Left cardiac atrium (tissue), 4 donors: ENCODE measurements around the gene VARS2. TPM values are rescaled to one million over a fixed set of nuclear protein-coding genes. Genes with fewer than 3 reads are reported as not detected.
"Not testable (repeated sequence)": the region's sequence is repeated elsewhere in the genome, so short reads cannot be mapped to it uniquely, and the experiment has no call there.

ENCODE experiments used
- ATAC-seq, 2 donors: fragments of 200-7000 bp; cut with Tn5 transposase; one replicate each; pipeline ENCODE4 v1.9.1; 2020; ENCODE audit warnings: mild to moderate bottlenecking in 2 of 2, moderate library complexity in 2 of 2
- DNase-seq: peaks from one replicate; pipeline ENCODE4 v3.0.0-alpha.2; 2020
- intact Hi-C, 2 donors: fragments of 100-400 bp; cut with DNase I; formaldehyde crosslinking; loops; one replicate each; pipeline versions ENCODE4 v1.14.1 to v1.15.1; 2022 to 2023
- long read RNA-seq: library from polyadenylated mRNA; unstranded; transcript quantifications from one replicate; pipeline ENCODE4 v2.0.0, GENCODE V29; 2021
- total RNA-seq, 2 donors: library from RNA; stranded (reverse); fragmentation: NEBNext Ultra II Directional; extraction: Animal tissue kit (Norgen Biotek cat#: 25700); gene quantifications; one replicate each; pipeline ENCODE4 v1.2.1, GENCODE V29; 2021
- donor health status: DM: no; HTN: yes; CAD: no.
- donor health status: DM: no; HTN: yes; CAD: no; lungs with severe emphysema.
- donor health status: DM: yes; HTN: yes; CAD: no.
- donor health status: Dilated cardiomyopathy.

VARS2 gene
- total RNA-seq, result 10 to 100 TPM; 14.0 to 18.7 TPM
- long read RNA-seq, partial matches to known transcripts, result 6 of 14 reads
- long read RNA-seq, other reads (novel, unspliced or antisense), result 8 of 14 reads

DNA sequence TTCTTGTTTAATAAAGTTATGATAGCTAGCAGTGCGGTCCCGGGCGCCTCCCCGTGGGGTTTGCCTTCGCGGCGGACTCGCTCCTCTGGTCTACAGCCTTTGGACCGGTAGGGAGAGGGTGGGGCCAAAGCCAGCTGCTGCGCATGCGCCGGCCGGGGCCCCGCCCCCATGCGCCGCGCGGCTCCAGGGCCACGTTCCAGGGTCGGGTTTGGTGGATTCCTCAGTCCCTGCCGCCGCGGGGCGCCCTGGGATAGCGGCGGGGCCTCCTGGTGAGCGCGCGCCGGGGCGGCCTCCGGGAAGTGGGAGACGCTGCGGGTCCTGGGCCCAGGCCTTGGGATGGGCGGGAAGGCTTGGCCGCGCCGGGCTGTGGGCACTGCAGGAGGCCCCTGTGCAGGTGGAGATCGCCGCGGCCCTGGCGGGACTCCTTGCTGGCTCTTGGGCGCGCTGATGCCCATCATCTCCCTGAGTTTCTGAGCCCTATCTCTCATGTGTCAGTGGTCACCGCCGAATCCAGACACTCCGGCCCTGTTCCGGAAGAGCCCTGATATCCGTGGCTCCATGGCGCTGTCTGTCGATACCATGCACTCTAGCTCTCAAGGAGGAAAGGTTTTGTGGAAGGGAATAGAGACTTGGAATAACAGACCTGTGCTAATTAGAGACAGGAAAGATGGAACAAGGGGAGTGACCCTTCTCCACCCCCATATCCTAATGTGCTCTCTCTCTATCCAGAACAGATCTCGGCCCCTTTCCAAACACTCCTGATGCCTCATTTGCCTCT is at the start of gene VARS2:
VARS2 (plus strand) TSS at position 163 of the 778 bp plus-strand sequence; CDS start at position 762, 599 bp downstream.
- DNase-seq (peak; percentile 93), ATAC-seq (peak; percentile 97)

DNA sequence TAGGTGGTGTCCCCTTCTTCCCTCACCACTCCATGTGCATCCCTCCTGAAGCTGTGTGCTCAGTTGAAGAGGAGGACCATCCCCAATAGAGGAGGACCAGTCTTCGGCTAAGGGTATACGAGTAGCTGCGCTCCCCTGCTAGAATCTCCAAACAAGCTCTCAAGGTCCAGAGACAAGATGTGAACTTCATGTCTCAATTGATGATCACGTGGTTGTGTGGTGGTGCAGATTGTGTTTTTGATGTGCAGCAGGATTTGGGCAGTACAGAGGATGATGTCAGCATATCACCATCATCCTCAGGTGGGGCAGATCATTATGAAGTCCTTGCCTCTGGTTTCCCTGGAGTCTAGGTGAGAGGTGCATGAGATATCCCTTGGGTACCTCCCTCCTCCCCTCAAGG is 49.7 kb upstream of the VARS2 start:
- DNase-seq, result no peak

More for the DNA sequence above, at the start of gene VARS2:
- intact Hi-C loops, result no loop called here

DNA sequence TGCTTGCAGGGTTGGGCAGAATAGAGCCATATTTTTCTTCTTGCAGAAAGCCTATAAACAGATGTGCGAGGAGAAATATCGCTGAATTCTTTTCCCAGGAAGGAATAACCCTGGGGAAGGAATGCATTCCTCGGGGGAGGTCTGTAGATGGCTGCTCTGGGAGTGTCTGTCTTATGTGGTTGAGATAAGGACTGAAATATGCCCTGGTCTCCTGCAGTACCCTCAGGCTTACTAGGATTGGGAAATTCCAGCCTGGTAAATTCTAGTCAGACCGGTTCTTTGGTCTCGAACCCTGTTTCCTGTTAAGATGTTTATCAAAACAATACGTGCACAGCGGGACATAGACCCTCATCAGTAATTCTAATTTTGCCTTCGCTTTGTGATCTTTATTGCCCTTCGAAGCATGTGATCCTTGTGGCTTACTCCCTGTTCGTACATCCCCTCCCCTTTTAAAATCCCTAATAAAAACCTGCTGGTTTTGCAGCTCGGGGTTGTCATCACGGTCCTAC is 44.7 kb upstream of the VARS2 start:
- intact Hi-C loops, DNase-seq, ATAC-seq: not testable (repeated sequence)

More for the DNA sequence above, 49.7 kb upstream of the VARS2 start:
- intact Hi-C loops, result no loop called here
- ATAC-seq, result no peak

DNA sequence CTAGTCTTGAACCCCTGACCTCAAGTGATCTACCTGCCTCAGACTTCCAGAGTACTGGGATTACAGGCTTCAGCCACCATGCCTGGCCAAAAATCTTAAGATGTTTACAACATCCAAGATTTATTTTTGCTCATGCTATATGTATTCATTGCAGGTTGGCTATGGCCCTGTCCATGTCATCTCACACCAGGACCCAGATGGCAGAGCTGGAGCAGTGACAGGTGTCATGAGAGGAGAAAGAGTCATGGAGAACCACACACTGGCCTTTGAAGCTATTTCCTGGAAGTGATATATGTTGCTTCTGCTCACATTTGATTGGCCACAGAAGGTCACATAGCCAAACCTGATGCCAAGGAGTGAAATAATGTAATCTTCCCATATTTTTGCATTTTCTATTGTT is 43.5 kb upstream of the VARS2 start:
- DNase-seq (no peak), ATAC-seq (no peak)
- intact Hi-C loops, result no loop called here

DNA sequence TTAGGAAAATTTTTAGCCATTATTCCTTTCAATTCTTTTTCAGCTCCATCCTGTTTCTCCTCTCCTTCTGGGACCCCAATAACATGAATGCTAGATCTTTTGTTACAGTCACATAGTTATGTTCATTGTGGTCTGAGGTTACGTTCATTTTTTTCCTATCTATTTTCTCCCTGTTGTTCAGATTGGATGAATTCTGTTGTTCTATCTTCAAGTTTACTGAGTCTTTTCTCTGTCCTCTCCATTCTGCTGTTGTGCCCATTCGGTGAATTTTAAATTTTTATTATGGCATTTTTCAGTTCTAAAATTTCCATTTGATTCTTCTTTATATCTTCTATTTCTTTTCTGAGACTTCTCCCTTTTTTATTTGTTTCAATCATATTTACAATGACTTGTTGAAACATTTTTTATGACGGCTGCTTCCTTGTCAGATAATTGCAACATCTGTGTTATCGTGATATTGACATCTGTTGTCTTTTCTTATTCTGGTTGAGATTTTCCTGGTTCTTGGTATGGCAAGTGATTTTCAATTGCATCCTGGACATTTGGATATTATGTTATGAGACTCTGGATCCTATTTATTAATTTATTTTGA is 42.4 kb upstream of the VARS2 start:
- no peak for DNase-seq
- intact Hi-C loops, result no loop called here
- no peak for ATAC-seq

DNA sequence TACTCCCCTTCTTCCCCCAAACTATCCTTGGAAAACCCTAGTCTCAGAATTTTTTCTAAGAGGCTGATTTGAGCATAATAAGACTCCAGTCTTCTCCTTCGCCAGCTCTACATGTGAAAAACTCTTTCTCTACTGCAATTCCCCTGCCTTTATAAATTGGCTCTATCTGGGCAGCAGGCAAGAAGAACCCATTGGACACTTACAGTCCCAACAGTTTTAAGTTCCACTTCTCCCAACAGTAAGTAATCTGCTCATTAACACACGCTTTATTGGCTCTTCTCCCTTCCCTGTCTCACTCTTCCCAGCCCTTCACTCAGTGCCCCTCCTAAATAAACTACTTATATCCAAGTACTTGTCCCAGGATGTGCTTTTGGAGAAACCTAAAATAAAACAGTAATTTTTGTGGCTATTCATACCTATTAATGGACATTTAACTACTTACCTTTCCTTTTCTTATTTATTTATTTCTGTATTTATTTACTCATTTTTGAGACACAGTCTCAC is 40.8 kb upstream of the VARS2 start:
- intact Hi-C loops, result no loop called here

DNA sequence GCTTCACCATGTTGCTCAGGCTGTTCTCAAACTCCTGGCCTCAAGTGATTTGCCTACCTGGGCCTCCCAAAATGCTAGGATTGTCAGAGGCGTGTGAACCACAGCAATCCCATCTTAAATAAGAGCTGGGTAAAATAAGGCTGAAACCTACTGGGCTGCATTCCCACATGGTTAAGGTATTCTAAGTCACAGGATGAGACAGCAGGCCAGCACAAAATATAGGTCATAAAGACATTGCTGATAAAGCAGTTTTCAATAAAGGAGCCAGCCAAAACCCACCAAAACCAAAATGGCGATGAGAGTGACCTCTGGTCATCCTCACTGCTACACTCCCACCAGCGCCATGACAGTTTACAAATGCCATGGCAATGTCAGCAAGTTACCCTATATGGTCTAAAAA is 40.2 kb upstream of the VARS2 start:
- DNase-seq, intact Hi-C loops, ATAC-seq: not testable (repeated sequence)

More for the DNA sequence above, 40.8 kb upstream of the VARS2 start:
- ATAC-seq (no peak), DNase-seq (no peak)

DNA sequence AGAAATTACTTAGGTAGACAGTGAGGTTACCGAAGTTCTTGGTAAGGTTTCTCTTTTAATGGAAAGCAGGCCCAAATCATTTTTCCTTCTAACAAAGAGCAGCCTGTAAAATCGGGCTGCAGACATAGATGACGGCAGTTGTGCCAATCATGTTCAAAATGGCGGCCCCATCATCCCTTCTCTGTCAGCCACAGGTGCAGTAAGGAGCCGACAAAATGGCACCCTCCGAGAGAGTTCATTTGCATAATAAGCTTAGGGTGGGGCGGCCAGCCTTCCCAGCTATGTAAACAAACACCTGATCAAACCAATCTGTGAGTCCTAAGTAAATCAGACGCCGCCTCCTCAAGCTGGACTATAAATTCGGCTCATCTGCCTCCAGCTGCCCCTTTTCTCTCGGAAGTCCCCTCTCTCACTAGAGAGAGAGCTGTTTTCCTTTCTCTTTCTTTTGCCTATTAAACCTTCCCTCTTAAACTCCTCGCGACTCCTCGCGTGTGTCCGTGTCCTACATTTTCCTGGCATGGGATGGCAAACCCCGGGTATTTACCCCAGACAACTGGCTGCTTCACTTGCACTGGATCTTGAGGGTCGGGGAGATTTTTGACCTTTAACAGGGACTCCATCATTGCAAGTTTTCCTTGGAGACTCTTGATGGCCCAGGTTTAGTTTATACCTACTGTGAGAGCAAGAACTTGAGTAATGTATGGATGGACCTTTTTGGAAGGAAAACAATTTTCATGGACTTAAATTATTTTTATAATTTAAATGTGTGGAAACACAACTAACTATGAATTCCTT is 38.6 kb upstream of the VARS2 start:
- no peak for ATAC-seq
- DNase-seq, result no peak
- intact Hi-C loops, result loop anchor here (2.0 to 5.0 kb wide), 2 partner anchors 47 to 133 kb away; partner anchors contain the start of genes FLOT1 (in 1 of the 2) and IER3 (in 1 of the 2)

DNA sequence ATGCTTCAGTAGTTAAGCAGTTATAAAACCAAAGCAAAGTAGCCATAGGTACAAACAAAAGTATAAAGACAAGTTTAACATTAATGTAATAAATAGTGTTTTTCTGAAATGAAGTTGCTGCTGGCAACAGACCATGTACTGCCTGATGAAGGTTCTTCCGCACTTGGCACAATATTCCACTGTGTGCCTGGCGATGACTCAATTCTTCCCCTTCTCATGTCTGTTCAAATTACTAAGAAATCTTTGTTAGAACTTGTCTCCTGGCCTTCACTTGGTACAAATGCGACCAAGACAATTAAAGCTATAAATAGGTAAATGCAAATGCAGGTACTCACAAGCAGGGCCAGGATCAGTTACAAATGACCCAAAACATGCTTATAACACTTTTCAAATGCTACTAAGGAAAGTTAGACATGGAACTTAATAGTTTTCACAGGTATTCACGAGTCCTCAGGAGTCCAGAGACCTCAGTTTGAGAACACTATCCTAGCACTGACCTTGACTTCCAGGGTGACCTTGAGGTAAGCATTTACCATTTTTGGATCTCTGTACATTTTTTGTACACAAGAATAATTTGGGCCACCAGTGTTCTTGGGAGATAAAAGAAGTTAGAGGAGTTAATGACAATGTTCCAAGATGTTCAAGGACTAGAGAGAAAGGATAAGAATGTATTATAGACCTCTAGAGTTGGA is 37.9 kb upstream of the VARS2 start:
- DNase-seq (peak; percentile 43), ATAC-seq (peak in 1 of 2 donors; percentile 50)
- intact Hi-C loops, result loop anchor here (2.0 to 5.0 kb wide), 2 partner anchors 47 to 134 kb away; partner anchors contain the start of genes FLOT1 (in 1 of the 2) and IER3 (in 1 of the 2)

DNA sequence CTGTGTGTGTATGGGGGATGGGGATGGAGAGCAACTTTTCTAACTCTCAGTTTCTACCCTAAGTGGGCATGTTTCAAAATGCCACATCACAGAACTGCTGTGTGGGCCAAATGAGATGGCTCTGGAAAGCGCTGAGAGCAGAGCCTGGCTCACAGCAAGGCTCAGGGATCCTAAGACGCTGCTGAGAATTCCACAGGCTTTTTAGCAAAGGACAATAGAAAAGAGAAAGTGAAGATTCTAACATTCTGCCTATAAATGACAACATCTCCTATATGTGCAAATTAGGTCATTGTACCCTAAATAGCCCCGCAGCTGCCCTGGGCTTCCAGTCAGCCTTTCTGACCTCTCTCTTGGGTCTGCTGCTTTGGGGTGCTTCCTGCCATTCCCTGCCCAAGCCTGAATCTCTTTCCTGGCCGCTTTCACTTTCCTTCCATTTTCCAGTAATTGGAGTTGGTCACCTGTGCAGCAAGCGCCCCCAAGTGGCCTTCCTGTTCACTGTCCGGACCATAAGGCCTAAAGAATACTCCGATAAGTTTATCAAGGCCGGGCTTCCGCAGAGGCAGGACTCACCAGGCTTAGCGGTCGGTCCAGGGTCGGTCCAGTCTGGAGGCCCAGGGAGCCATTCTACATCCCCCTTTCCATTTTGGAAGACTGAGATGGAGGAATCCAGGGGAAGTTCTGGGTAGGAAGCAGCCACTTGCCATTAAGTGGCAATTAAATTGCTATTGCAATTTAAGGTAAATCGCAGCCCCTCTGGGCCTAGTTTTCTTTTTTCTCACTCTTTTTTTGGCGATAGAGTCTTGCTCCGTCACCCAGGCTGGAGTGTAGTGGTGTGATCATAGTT is 36.4 kb upstream of the VARS2 start:
- peak; percentile 93 for DNase-seq
- ATAC-seq, result peak; percentile 86 to 88
- intact Hi-C loops, result loop anchor here (1.0 to 5.0 kb wide), 3 partner anchors 49 to 135 kb away; partner anchors contain the start of genes FLOT1 (in 1 of the 2) and IER3 (in 1 of the 2)

DNA sequence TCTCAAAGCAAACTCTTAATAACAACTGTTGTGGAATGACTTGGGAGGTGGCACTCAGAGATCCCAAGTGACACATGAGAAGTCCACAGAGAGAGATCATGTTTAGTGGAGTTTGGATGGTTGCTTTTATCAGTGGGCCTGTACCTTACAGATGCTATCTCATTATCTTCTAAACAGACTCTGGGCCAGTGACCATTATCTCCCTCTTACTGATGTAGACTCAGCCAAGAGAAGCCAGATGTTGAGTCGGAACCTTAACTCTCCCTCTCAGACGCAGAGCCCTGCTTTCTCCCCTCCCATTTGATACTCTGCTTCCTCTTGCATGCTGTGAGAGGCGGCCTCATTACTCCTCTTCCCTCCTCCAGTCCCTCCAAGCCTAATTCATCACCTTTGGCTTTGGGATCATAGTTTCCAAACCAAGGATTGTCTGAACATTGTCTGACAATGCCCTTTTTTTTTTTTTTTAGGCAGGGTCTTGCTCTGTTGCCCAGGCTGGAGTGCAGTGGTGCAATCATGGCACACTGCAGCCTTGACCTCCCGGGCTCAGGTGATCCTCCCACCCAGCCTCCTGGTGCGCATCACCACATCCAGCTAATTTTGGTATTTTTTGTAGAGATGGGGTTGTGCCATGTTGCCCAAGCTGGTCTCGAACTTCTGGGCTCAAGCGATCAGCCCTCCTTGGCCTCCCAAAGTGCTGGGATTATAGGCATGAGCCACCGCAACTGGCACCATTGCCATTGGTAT is 34.2 kb upstream of the VARS2 start:
- ATAC-seq (no peak), DNase-seq (no peak)
- intact Hi-C loops, result loop anchor here in 1 of 2 donors (5.0 kb wide), 1 partner anchor 138 kb away; the partner anchor contains the start of genes FLOT1 and IER3

DNA sequence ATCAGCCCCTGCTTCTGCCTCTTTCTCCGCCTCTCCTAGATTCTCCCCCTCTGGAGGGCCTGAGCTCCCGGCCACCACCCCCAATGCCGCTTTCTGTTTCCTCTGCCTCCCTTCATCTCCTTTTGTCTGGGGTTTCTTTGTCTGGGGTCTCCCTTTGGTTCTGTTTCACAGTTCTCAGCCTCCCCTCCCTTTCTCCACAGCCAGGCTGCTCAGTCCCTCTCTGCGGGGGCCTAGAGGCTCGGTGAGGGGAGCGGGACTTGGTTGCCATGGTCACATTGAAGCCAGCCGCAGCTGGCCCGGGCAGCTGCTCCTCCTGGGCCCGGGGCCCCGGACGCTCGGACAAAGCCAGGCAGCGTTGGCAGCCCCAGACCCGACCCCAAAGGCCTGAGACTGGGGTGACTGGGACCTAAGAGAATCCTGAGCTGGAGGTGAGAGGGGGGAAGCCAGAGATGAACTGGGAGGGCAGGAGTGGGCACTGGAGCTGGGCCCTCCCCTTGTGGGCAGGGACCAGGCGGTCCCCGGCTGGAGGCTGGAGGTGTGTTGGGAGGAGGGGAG is 33.3 kb upstream of the VARS2 start:
- ATAC-seq, result no peak
- no peak for DNase-seq
- intact Hi-C loops, result no loop called here

DNA sequence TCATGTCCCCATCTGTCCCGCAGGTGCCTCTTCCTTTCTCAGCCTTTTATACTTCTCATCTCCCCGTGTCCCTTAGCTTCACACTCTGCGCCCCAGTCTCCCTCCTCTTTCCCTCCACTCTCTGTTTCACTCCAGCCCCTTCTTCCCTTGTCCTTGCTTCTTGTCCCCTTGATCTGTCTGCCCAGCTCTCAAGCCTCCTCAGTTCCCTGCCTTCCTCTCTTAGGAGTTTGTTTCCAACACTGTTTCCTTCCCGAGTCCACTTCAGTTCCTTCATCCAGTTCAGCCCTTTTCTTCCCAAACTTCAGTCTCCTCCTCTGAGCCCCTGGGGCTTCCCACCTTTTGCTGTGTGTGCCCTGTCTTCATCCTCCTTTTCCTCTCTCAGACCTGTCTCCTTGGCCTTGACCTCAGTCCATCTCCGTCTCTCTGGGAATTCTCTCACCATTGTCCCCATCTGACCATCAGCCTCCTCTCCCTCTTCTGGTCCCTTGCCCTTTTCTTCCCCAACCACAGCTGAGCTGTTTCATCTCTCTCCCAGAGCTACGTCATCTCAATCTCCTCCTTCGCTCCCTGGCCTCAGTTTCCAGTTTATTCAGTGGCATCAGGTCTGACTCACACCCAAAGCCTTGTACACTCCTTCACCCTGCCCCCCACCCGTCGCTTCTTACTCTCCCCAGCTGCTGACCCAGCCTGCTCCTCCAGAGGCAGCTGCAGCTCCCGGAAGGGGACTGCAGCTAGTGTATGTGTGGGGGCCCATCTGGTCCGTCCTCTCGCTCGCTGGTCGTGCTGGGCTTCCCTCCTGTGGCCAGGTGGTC is 32.4 kb upstream of the VARS2 start:
- ATAC-seq (no peak), DNase-seq (no peak)
- intact Hi-C loops, result no loop called here

DNA sequence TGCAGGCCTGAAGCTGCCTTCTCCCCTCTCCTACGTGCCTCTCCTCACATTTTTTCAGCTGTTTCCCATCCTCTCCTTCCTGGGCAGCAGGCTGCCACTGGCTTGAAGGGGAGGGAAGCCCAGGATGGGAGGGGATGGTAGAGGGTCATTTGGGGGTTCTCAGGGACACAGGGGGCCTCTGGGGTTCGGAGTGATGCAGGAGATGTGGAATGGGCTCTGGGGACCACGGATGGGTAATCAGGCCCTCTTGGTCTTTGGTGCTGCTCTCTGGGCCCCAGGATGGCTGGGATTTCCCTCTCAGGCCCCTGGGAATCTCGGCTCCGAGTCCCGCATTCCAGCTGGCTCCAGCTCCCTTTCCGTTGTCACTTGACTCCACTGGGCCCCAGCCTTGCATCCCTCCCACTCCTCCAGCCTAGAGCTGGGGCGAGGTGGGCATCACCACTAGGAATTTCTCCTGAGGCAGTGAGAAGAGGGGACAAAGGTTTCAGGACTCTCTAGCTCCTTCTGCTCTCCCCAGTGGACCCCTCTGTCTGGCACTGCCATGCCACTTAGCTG is 31.8 kb upstream of the VARS2 start:
- intact Hi-C loops, result no loop called here
- DNase-seq (no peak), ATAC-seq (no peak)
